Prostate gland (tissue), 2 donors: ENCODE results near the gene FBXO22. TPM values are rescaled to one million over a fixed set of nuclear protein-coding genes. Genes with fewer than 3 reads are reported as not detected.

Source experiments
- DNase-seq: peaks from one replicate; pipeline ENCODE4 v3.0.0-alpha.2; 2019; ENCODE audit warnings: low spot score
- H3K27ac ChIP-seq, 2 donors: fragments of 200-600 bp; sonication (generic); 2 replicates each; pipeline ENCODE4 v1.5.1; 2017 to 2019
- H3K27me3 ChIP-seq: fragments of 200-600 bp; sonication (generic); replicated peaks from 2 replicates; pipeline ENCODE4 v1.5.1; 2019; ENCODE audit not compliant: insufficient read depth
- H3K36me3 ChIP-seq, 2 donors: fragments of 200-600 bp; sonication (generic); 1 replicate in 1 of 2; 2 replicates in 1 of 2; pipeline versions ENCODE4 v1.5.1 to v1.8.1; 2017 to 2019
- H3K4me1 ChIP-seq: fragments of 200-600 bp; sonication (generic); replicated peaks from 2 replicates; pipeline ENCODE4 v1.5.1; 2019
- H3K4me3 ChIP-seq, 2 donors: fragments of 200-600 bp; sonication (generic); 2 replicates each; pipeline ENCODE4 v1.5.1; 2017 to 2019
- H3K9me3 ChIP-seq: fragments of 200-600 bp; sonication (generic); 2 replicates; pipeline ENCODE4 v1.5.1; 2017
- CTCF ChIP-seq, 4 experiments: fragments of 200-600 bp in 2 of 4; fragments of 450-650 bp in 2 of 4; sonication (generic) in 2 of 4; IDR thresholded peaks; 1 replicate in 3 of 4; 2 replicates in 1 of 4; pipeline ENCODE4 v1.5.1; 2016 to 2019; ENCODE audit warnings: antibody characterized with exemption in 4 of 4, mild to moderate bottlenecking in 2 of 4, moderate library complexity in 2 of 4
- POLR2A ChIP-seq: fragments of 450-650 bp; IDR thresholded peaks from one replicate; pipeline ENCODE4 v1.6.1; 2016; ENCODE audit warnings: antibody characterized with exemption, mild to moderate bottlenecking
- POLR2AphosphoS5 ChIP-seq: sonication (generic); formaldehyde crosslinking; IDR thresholded peaks from one replicate; pipeline ENCODE4 v1.6.1; 2017; ENCODE audit warnings: antibody characterized with exemption
- WGBS: methylation state at CpG from one replicate; pipeline ENCODE4 v1.1.5; 2018; 5-methylcytosine and 5-hydroxymethylcytosine counted together
- intact Hi-C: fragments of 100-400 bp; cut with DNase I; formaldehyde crosslinking; loops from one replicate; pipeline ENCODE4 v1.14.2; 2022
- total RNA-seq, 2 donors: library from RNA; depleted of rRNA; stranded (reverse); fragments of >200 nt; gene quantifications; one replicate each; pipeline ENCODE4 v1.1.0, GENCODE V29; 2016

The FBXO22 gene
- total RNA-seq, 2 donors from 2014 or later, result 10.8 to 34.7 TPM

DNA sequence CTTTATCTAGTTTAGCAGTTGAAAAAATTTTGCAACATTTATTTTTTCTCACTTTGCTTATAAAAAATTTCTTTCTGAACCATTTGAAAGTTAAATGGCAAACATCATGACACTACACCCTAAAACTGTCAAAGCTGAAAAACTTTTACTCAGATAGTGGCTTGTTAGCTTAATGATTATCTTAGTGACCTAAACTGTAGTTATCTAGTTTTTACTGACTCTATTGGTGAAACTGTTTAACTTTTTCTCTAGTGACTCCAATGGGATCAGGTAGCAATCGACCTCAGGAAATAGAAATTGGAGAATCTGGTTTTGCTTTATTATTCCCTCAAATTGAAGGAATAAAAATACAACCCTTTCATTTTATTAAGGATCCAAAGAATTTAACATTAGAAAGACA lies 13.3 kb downstream of the FBXO22 start:
- WGBS, result 93% methylated on average over 1 of the region's 1 CpG
- Histone ChIP-seq H3K4me3 (no peak overlapping the region), H3K36me3 (no peaks in the 10 kb centered on the region), H3K27ac (no peak overlapping the region), H3K4me1 (no peaks in the 10 kb centered on the region), H3K27me3 (no peaks in the 10 kb centered on the region), H3K9me3 (no peaks in the 10 kb centered on the region)
- intact Hi-C loops, result no loop called here
- TF ChIP-seq CTCF (IDR thresholded peaks at IDR 0.05) (no peak), POLR2AphosphoS5 (no peak), POLR2A (no peak)
- no peak for DNase-seq

DNA sequence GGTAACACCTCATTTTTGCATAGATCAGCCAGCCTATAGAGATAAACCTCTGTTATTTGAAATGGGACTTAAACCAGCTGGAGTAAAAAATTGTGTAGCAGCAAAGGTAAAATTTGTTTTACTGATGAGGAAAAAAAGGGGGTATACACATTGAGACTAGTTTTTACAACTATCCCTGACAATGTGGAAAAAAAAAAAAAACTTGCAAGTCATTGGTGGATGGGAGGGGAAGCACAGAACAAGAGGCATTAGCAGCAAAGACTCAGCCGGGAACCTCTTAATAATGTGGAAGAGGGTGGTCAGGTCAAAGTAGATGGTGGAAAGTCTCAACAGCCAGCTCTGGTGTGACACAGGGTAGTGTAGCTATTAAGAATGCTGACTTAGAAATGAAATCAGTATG lies 14.5 kb downstream of the FBXO22 start:
- H3K36me3 ChIP-seq, result no peaks in the 10 kb centered on the region
- intact Hi-C loops, result no loop called here
- no peaks in the 10 kb centered on the region for H3K4me1 ChIP-seq
- no peak for DNase-seq
- H3K27me3 ChIP-seq, result no peaks in the 10 kb centered on the region
- WGBS, result 97% methylated on average over 1 of the region's 1 CpG
- H3K4me3 ChIP-seq, result no peak overlapping the region
- no peak for TF ChIP-seq POLR2A
- no peak for TF ChIP-seq CTCF (IDR thresholded peaks at IDR 0.05)
- no peaks in the 10 kb centered on the region for H3K9me3 ChIP-seq
- H3K27ac ChIP-seq, result no peak overlapping the region

DNA sequence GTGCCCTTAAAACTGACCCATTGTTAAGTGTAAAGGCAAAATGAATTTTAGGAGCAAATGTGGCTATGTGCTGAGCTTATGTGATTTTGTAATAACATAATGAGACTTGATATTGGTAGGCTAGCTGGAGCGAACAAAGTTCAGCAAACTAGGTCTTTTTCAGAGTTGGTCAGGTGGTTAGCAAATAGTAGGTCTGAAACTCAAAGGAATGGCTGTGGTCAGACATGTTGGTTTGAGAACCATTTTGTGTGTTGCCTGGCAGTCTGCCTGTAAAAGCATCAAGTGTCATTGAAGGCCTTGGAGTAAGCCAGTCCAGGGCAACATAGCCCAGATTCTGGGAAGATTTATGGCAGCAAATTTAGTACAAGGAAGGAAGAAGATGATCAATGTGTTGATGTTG lies 16.4 kb downstream of the FBXO22 start:
- no peak overlapping the region for H3K4me3 ChIP-seq
- 100% methylated on average over 1 of the region's 1 CpG for WGBS
- H3K36me3 ChIP-seq, result no peaks in the 10 kb centered on the region
- TF ChIP-seq POLR2AphosphoS5 (no peak), CTCF (IDR thresholded peaks at IDR 0.05) (no peak), POLR2A (no peak)
- H3K4me1 ChIP-seq, result no peaks in the 10 kb centered on the region
- H3K9me3 ChIP-seq, result no peaks in the 10 kb centered on the region
- DNase-seq, result no peak
- H3K27ac ChIP-seq, result no peak overlapping the region
- H3K27me3 ChIP-seq, result no peaks in the 10 kb centered on the region
- intact Hi-C loops, result no loop called here

- intact Hi-C loops, result no loop called here
- TF ChIP-seq CTCF (IDR thresholded peaks at IDR 0.05) (peak in 3 of 4 experiments; percentile 25 to 55 (median 41)), POLR2AphosphoS5 (no peak)
- DNase-seq, result no peak
Observed at GRCh38 chr15:75921732-75922703, 18.3 kb downstream of the FBXO22 start.

DNA sequence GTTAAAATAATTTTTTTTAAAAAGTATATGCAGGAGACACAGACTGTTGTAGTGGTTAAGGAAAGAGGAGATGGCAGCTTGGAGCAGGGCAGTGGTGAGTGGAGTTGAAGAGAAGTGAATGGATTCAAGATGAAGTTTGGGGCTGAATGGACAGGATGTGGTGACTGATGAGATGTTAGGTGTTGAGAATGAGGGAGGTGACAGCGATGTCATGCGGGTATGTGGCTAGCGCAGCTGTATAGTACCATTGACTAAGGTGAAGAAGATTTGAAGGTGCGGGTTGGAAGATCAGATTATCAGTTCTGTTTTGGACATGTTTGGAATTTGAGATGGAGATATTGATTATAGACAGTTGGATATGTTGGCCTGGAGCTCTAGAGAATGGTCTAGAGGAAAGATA lies 20.1 kb downstream of the FBXO22 start:
- Histone ChIP-seq H3K4me3 (no peak overlapping the region), H3K9me3 (no peaks in the 10 kb centered on the region), H3K27ac (no peak overlapping the region), H3K36me3 (no peaks in the 10 kb centered on the region), H3K27me3 (no peaks in the 10 kb centered on the region), H3K4me1 (no peaks in the 10 kb centered on the region)
- TF ChIP-seq POLR2A (no peak), CTCF (IDR thresholded peaks at IDR 0.05) (no peak), POLR2AphosphoS5 (no peak)
- DNase-seq, result no peak
- WGBS, result 96% methylated on average over 4 of the region's 4 CpGs
- intact Hi-C loops, result no loop called here

More at GRCh38 chr15:75921732-75922703, 18.3 kb downstream of the FBXO22 start:
- no peaks in the 10 kb centered on the region for H3K27me3 ChIP-seq
- no peaks in the 10 kb centered on the region for H3K9me3 ChIP-seq
- H3K36me3 ChIP-seq, result no peaks in the 10 kb centered on the region
- H3K4me3 ChIP-seq, result no peak overlapping the region
- H3K27ac ChIP-seq, result no peak overlapping the region
- H3K4me1 ChIP-seq, result no peaks in the 10 kb centered on the region
- WGBS, result 81% methylated on average over 9 of the region's 9 CpGs
